H1 (cell line): ENCODE results near the gene CCDC83. TPM values are rescaled to one million over a fixed set of nuclear protein-coding genes. Genes with fewer than 3 reads are reported as not detected.

Experiments
- CTCF ChIA-PET: fragments of 300-600 bp; sonication (Branson Sonifier 250); formaldehyde crosslinking; loops from one replicate; lab custom pipeline; 2021; ENCODE audit not compliant: partially characterized antibody; lab: Charles Lee
- POLR2A ChIA-PET: fragments of 300-600 bp; sonication (Branson Sonifier 250); formaldehyde crosslinking; loops from one replicate; lab custom pipeline; 2021; ENCODE audit warnings: inconsistent platforms; ENCODE audit not compliant: partially characterized antibody; lab: Charles Lee
- DNase-seq, 2 experiments: peaks; one replicate each; pipeline versions ENCODE4 v3.0.0 to v3.0.0-alpha.2; 2010 to 2022; ENCODE audit warnings: low spot score in 2 of 2, low read depth in 1 of 2, mixed read lengths in 1 of 2
- FAIRE-seq: peaks from 2 replicates; lab custom pipeline; 2011; peaks lifted over from hg19 to GRCh38; lab: Jason Lieb, UNC
- H2AFZ ChIP-seq: 2 replicates; pipeline ENCODE4 v1.8.1; 2012; ENCODE audit warnings: low read length, inconsistent platforms
- H2AK5ac ChIP-seq: 2 replicates; pipeline ENCODE4 v1.6.1; 2013; ENCODE audit warnings: low read depth, low read length
- H2BK120ac ChIP-seq: replicated peaks from 2 replicates; pipeline ENCODE3; 2013; ENCODE audit warnings: low read depth, low read length, inconsistent platforms
- H2BK12ac ChIP-seq: 2 replicates; pipeline ENCODE4 v1.6.1; 2013; ENCODE audit warnings: low read depth, low read length
- H2BK15ac ChIP-seq: 2 replicates; pipeline ENCODE4 v1.6.1; 2013; ENCODE audit warnings: low read length
- H2BK20ac ChIP-seq: 2 replicates; pipeline ENCODE4 v1.6.1; 2013; ENCODE audit warnings: low read length
- H2BK5ac ChIP-seq: 2 replicates; pipeline ENCODE4 v1.6.1; 2013; ENCODE audit warnings: low read depth, low read length
- H3K14ac ChIP-seq: 2 replicates; pipeline ENCODE4 v1.6.1; 2013; ENCODE audit warnings: inconsistent platforms; ENCODE audit not compliant: insufficient read length
- H3K18ac ChIP-seq: 2 replicates; pipeline ENCODE4 v1.6.1; 2013; ENCODE audit warnings: low read length; ENCODE audit errors: extremely low read depth
- H3K23ac ChIP-seq: 2 replicates; pipeline ENCODE4 v1.6.1; 2013; ENCODE audit warnings: inconsistent platforms; ENCODE audit not compliant: insufficient read length
- H3K23me2 ChIP-seq: 2 replicates; pipeline ENCODE4 v1.6.1; 2013; ENCODE audit warnings: low read depth, low read length
- H3K27ac ChIP-seq: 2 replicates; pipeline ENCODE4 v1.6.1; 2011; ENCODE audit warnings: low read depth, low read length, inconsistent platforms
- H3K27me3 ChIP-seq, 4 experiments: replicated peaks in 1 of 4; 1 replicate in 1 of 4; 2 replicates in 3 of 4; pipeline versions ENCODE4 v1.6.1 to v1.8.1; 2011 to 2013; ENCODE audit warnings: low read length in 3 of 4, mild to moderate bottlenecking in 3 of 4, inconsistent platforms in 2 of 4, mixed read lengths in 2 of 4, moderate library complexity in 1 of 4; ENCODE audit not compliant: control insufficient read depth in 3 of 4, insufficient read depth in 3 of 4; ENCODE audit errors: extremely low read depth in 1 of 4
- H3K36me3 ChIP-seq, 4 experiments: 2 replicates each; pipeline versions ENCODE4 v1.6.1 to v1.8.1; 2011 to 2013; ENCODE audit warnings: mild to moderate bottlenecking in 4 of 4, low read length in 3 of 4, moderate library complexity in 2 of 4, control low read depth in 1 of 4, inconsistent platforms in 1 of 4; ENCODE audit not compliant: insufficient read depth in 4 of 4, control insufficient read depth in 2 of 4
- H3K4ac ChIP-seq: replicated peaks from 2 replicates; pipeline ENCODE3; 2013; ENCODE audit warnings: low read length, low read depth, mixed read lengths, inconsistent platforms; ENCODE audit not compliant: insufficient read length
- H3K4me1 ChIP-seq, 4 experiments: replicated peaks in 1 of 4; 1 replicate in 1 of 4; 2 replicates in 3 of 4; pipeline versions ENCODE4 v1.6.1 to v1.8.1; 2011 to 2013; ENCODE audit warnings: low read length in 3 of 4, inconsistent platforms in 2 of 4, mixed read lengths in 1 of 4; ENCODE audit not compliant: insufficient read depth in 4 of 4, control insufficient read depth in 3 of 4
- H3K4me2 ChIP-seq, 2 experiments: 2 replicates each; pipeline versions ENCODE4 v1.6.1 to v1.8.1; 2011 to 2013; ENCODE audit warnings: low read depth in 2 of 2, low read length in 2 of 2, control low read depth in 1 of 2, inconsistent platforms in 1 of 2, mild to moderate bottlenecking in 1 of 2; ENCODE audit not compliant: insufficient read depth in 1 of 2
- H3K4me3 ChIP-seq, 4 experiments: fragments of 200-600, 300-600 bp in 1 of 4; sonication (generic), shearing (Covaris generic), sonication (Bioruptor Twin) in 1 of 4; 2 replicates each; pipeline versions ENCODE4 v1.5.1 to v1.8.1; 2011 to 2016; ENCODE audit warnings: low read length in 4 of 4, low read depth in 3 of 4, control low read depth in 2 of 4, inconsistent platforms in 2 of 4, mild to moderate bottlenecking in 2 of 4, mixed read lengths in 1 of 4, moderate library complexity in 1 of 4; ENCODE audit not compliant: insufficient read depth in 2 of 4; ENCODE audit errors: extremely low read depth in 1 of 4
- H3K56ac ChIP-seq: replicated peaks from 2 replicates; pipeline ENCODE3; 2013; ENCODE audit warnings: low read depth, mild to moderate bottlenecking, mixed read lengths, low read length, inconsistent platforms; ENCODE audit not compliant: insufficient read length
- H3K79me1 ChIP-seq: 2 replicates; pipeline ENCODE4 v1.6.1; 2013; ENCODE audit warnings: low read depth, low read length, control low read depth
- H3K79me2 ChIP-seq, 2 experiments: 2 replicates each; pipeline versions ENCODE4 v1.6.1 to v1.8.1; 2012 to 2013; ENCODE audit warnings: low read length in 2 of 2, mild to moderate bottlenecking in 2 of 2, inconsistent platforms in 1 of 2; ENCODE audit not compliant: insufficient read depth in 2 of 2, control insufficient read depth in 1 of 2
- H3K9ac ChIP-seq, 4 experiments: replicated peaks in 1 of 4; 1 replicate in 1 of 4; 2 replicates in 3 of 4; pipeline versions ENCODE4 v1.6.1 to v1.8.1; 2011 to 2013; ENCODE audit warnings: low read depth in 3 of 4, low read length in 3 of 4, control low read depth in 2 of 4, mild to moderate bottlenecking in 2 of 4, moderate library complexity in 2 of 4, inconsistent platforms in 1 of 4; ENCODE audit errors: extremely low read depth in 1 of 4
- H3K9me3 ChIP-seq, 2 experiments: 2 replicates each; pipeline versions ENCODE4 v1.6.1 to v1.8.1; 2012 to 2013; ENCODE audit warnings: mild to moderate bottlenecking in 2 of 2, moderate library complexity in 2 of 2, control low read depth in 1 of 2, inconsistent platforms in 1 of 2, low read depth in 1 of 2, low read length in 1 of 2, mixed read lengths in 1 of 2; ENCODE audit not compliant: insufficient read depth in 2 of 2
- H4K20me1 ChIP-seq, 2 experiments: replicated peaks in 1 of 2; 2 replicates each; pipeline versions ENCODE3 to v1.8.1; 2011 to 2013; ENCODE audit warnings: inconsistent platforms in 2 of 2, low read length in 2 of 2, mild to moderate bottlenecking in 1 of 2; ENCODE audit not compliant: insufficient read depth in 2 of 2, control insufficient read depth in 1 of 2
- H4K5ac ChIP-seq: 2 replicates; pipeline ENCODE4 v1.6.1; 2013; ENCODE audit warnings: low read length, low read depth, mixed read lengths, inconsistent platforms; ENCODE audit not compliant: insufficient read length
- H4K8ac ChIP-seq: 2 replicates; pipeline ENCODE4 v1.8.0; 2013; ENCODE audit warnings: mild to moderate bottlenecking, moderate library complexity, low read length, inconsistent platforms; ENCODE audit not compliant: insufficient read depth; ENCODE audit errors: extremely low read depth
- H4K91ac ChIP-seq: replicated peaks from 2 replicates; pipeline ENCODE3; 2013; ENCODE audit warnings: low read length, mixed read lengths, inconsistent platforms; ENCODE audit not compliant: insufficient read length
- CREB1 ChIP-seq: IDR thresholded peaks from 2 replicates; pipeline ENCODE4 v1.6.1; 2012; ENCODE audit warnings: inconsistent platforms
- CTBP2 ChIP-seq: IDR thresholded peaks from 2 replicates; pipeline ENCODE4 v1.7.0; 2011; ENCODE audit warnings: borderline replicate concordance, mild to moderate bottlenecking, moderate library complexity, mixed read lengths, low read length; ENCODE audit not compliant: insufficient read depth, insufficient read length
- EGR1 ChIP-seq: IDR thresholded peaks from 2 replicates; pipeline ENCODE4 v1.6.1; 2011; ENCODE audit warnings: low read depth, low read length, borderline replicate concordance
- EZH2 ChIP-seq: fragments of 200-600 bp; sonication (generic); IDR thresholded peaks from 2 replicates; pipeline ENCODE4 v1.7.1; 2012; ENCODE audit warnings: low read depth, mild to moderate bottlenecking, moderate library complexity, low read length, inconsistent platforms; ENCODE audit not compliant: severe bottlenecking
- FOSL1 ChIP-seq: IDR thresholded peaks from 2 replicates; pipeline ENCODE4 v1.6.1; 2011; ENCODE audit warnings: mild to moderate bottlenecking, low read depth, low read length, moderate library complexity; ENCODE audit not compliant: insufficient read depth
- GABPA ChIP-seq: IDR thresholded peaks from 2 replicates; pipeline ENCODE4 v1.6.1; 2011; ENCODE audit warnings: mild to moderate bottlenecking, low read length, moderate library complexity, borderline replicate concordance; ENCODE audit not compliant: insufficient read depth
- SP1 ChIP-seq: IDR thresholded peaks from 2 replicates; pipeline ENCODE4 v1.6.1; 2011; ENCODE audit warnings: low read depth, low read length
- SP4 ChIP-seq: IDR thresholded peaks from 2 replicates; pipeline ENCODE4 v1.6.1; 2012; ENCODE audit warnings: low read length, inconsistent platforms
- YY1 ChIP-seq: IDR thresholded peaks from 2 replicates; pipeline ENCODE4 v1.6.1; 2011; ENCODE audit warnings: low read depth, mild to moderate bottlenecking, low read length
- WGBS, 2 experiments: shearing (Covaris generic) in 1 of 2; methylation state at CpG; one replicate each; pipeline versions ENCODE4 v1.1.6 to v1.1.7; 2013 to 2015; ENCODE audit warnings: low lambda C conversion rate in 2 of 2, mixed read lengths in 2 of 2, inconsistent platforms in 1 of 2, low coverage in 1 of 2, missing lambda C conversion rate in 1 of 2; ENCODE audit not compliant: insufficient replicate concordance in 2 of 2, insufficient coverage in 1 of 2, insufficient read length in 1 of 2; ENCODE audit errors: extremely low coverage in 1 of 2, missing lambda C conversion rate in 1 of 2; 5-methylcytosine and 5-hydroxymethylcytosine counted together
- polyA plus RNA-seq, 7 experiments: library from polyadenylated mRNA; depleted of rRNA in 3 of 7; stranded (reverse) in 5 of 7; unstranded in 2 of 7; fragments of >200 nt in 5 of 7; fragments of 200-250 nt in 2 of 7; gene quantifications; 1 replicate in 5 of 7; 2 replicates in 1 of 7; 4 replicates in 1 of 7; pipeline versions ENCODE4 v1.2.1 to v1.2.3, GENCODE V29; 2011 to 2013; ENCODE audit warnings: missing spikeins in 2 of 7, mixed read lengths in 2 of 7
- total RNA-seq: library from RNA; stranded (reverse); fragmentation: NEBNext Ultra II Directional; extraction: Animal tissue kit (Norgen Biotek cat#: 25700); gene quantifications from 2 replicates; pipeline ENCODE4 v1.2.1, GENCODE V29; 2021
- TF ChIP-seq, protein P1 (sequence below): IDR thresholded peaks from 2 replicates; pipeline ENCODE4 v1.6.1; 2012; ENCODE audit warnings: inconsistent platforms
- TF ChIP-seq, protein P2 (sequence below): IDR thresholded peaks from 2 replicates; pipeline ENCODE4 v1.6.1; 2011; ENCODE audit warnings: low read depth, mild to moderate bottlenecking, low read length; ENCODE audit not compliant: insufficient read depth

CCDC83 gene
- total and polyA plus RNA-seq, 2 of the 8 experiments (the other 6 are each of a cell fraction or from before 2014, with no cell fraction given): not detected

- Histone ChIP-seq H3K4me2 (no peak overlapping the region), H3K27me3 (no peaks in the 10 kb centered on the region)
Observed at GRCh38 chr11:85948884-85949283, 93.7 kb downstream of the CCDC83 start.

More at GRCh38 chr11:85948884-85949283, 93.7 kb downstream of the CCDC83 start:
- no peak overlapping the region for H2BK5ac ChIP-seq
- H2AFZ ChIP-seq: no peak overlapping the region
- ChIA-PET CTCF (interaction anchor here (0.6 to 0.9 kb wide), 6 partner anchors 15 to 969 kb away, joined by 3 to 4 read pairs (median 3); no protein-coding TSS in a partner anchor), POLR2A (no interaction called here)
- no peak overlapping the region for H2BK120ac ChIP-seq
- H3K4me3 ChIP-seq: no peak overlapping the region
- WGBS, 2 experiments: 87% methylated on average over 2 of the region's 2 CpGs; no CpG with 5 or more reads in 1 of the 2 experiments
- H3K23me2 ChIP-seq: no peaks in the 10 kb centered on the region
- no peak overlapping the region for H2BK15ac ChIP-seq
- no peaks in the 10 kb centered on the region for H4K20me1 ChIP-seq
- H4K8ac ChIP-seq: no peak overlapping the region
- TF ChIP-seq, protein P1, sequence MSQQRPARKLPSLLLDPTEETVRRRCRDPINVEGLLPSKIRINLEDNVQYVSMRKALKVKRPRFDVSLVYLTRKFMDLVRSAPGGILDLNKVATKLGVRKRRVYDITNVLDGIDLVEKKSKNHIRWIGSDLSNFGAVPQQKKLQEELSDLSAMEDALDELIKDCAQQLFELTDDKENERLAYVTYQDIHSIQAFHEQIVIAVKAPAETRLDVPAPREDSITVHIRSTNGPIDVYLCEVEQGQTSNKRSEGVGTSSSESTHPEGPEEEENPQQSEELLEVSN: no peak
- TF ChIP-seq YY1 (no peak), CTBP2 (no peak), CREB1 (no peak), SP1 (no peak), EGR1 (no peak), SP4 (no peak), FOSL1 (no peak), EZH2 (no peak), GABPA (no peak)
- TF ChIP-seq, protein P2, sequence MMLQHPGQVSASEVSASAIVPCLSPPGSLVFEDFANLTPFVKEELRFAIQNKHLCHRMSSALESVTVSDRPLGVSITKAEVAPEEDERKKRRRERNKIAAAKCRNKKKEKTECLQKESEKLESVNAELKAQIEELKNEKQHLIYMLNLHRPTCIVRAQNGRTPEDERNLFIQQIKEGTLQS: no peak
- no peaks in the 10 kb centered on the region for H3K79me2 ChIP-seq
- no peak overlapping the region for H3K23ac ChIP-seq
- no peak overlapping the region for H3K27ac ChIP-seq
- no peak overlapping the region for H2BK20ac ChIP-seq
- H3K9ac ChIP-seq: no peak overlapping the region
- H3K9me3 ChIP-seq: peaks cover 0 to 2% of the 10 kb centered on the region in 2 experiments; a peak in 2 of 4 replicates
- H3K56ac ChIP-seq: no peak overlapping the region
- H4K91ac ChIP-seq: no peak overlapping the region
- H3K14ac ChIP-seq: no peak overlapping the region
- no peak overlapping the region for H3K4ac ChIP-seq
- FAIRE-seq (no peak), DNase-seq (no peak)
- no peaks in the 10 kb centered on the region for H3K79me1 ChIP-seq
- no peak overlapping the region for H4K5ac ChIP-seq
- H3K4me1 ChIP-seq: no peaks in the 10 kb centered on the region
- no peak overlapping the region for H2BK12ac ChIP-seq
- H2AK5ac ChIP-seq: no peak overlapping the region
- H3K18ac ChIP-seq: no peak overlapping the region
- no peaks in the 10 kb centered on the region for H3K36me3 ChIP-seq
